ENCODE results near the gene PLXDC1. TPM values are rescaled to one million over a fixed set of nuclear protein-coding genes. Genes with fewer than 3 reads are reported as not detected.

The PLXDC1 gene
- total and polyA plus RNA-seq, 2 experiments from 2014 or later, result 0.28 to 0.91 TPM

DNA sequence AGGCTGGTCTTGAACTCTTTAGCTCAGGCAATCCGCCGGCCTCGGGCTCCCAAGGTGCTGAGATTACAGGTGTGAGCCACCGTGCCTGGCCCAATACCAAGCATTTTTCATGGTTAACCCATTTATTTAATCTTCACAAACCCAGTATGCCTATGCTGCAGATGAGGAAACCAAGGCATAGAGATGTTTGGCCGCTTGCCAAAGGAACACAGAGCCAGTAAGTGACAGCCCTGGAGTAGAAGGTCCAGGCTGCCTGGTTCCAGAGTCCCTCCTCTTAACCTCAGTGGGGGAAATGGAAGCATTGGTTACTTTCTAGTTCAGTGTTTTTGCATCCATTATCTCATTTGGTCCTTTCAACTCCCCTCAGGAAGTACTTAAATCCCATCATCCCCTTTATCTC is 29.9 kb upstream of the PLXDC1 start:
- Histone ChIP-seq H2AFZ (no peak overlapping the region), H4K20me1 (replicated peaks; ENCODE audit: insufficient read depth) (no peaks in the 10 kb centered on the region; the same call in 1 of the 2 replicates), H3K4me1 (ENCODE audit: insufficient read depth) (no peaks in the 10 kb centered on the region), H3K36me3 (ENCODE audit: insufficient read depth) (peaks cover 12% of the 10 kb centered on the region), H3K4me3 (no peak overlapping the region), H3K9me2 (ENCODE audit: insufficient read depth) (no peaks in the 10 kb centered on the region), H3K79me2 (replicated peaks; ENCODE audit: insufficient read depth) (no peaks in the 10 kb centered on the region), H3F3A (replicated peaks; ENCODE audit: low read depth) (peaks cover 9% of the 10 kb centered on the region; the same call in 1 of the 2 replicates), H3K4me2 (no peak overlapping the region), H3K27ac (ENCODE audit: low read depth) (no peak overlapping the region), H3K27me3 (ENCODE audit: insufficient read depth) (no peaks in the 10 kb centered on the region)
- ATAC-seq (no peak), DNase-seq (ENCODE audit: low spot score) (no peak)
- Mint-ChIP-seq H3K9me3 (no peaks in the 10 kb centered on the region; the same call in 2 of the 3 replicates), H3K4me1 (peaks cover 17% of the 10 kb centered on the region), H3K36me3 (ENCODE audit: low read depth) (peaks cover 44% of the 10 kb centered on the region), H3K4me3 (no peak overlapping the region), H3K27me3 (ENCODE audit: insufficient read depth, low read depth, poor library complexity) (peaks cover 19% of the 10 kb centered on the region), H3K27ac (no peak overlapping the region)
- TF ChIP-seq EZH2 (IDR thresholded peaks at IDR 0.05; ENCODE audit: low read depth, unreplicated experiment), result no peak
- no peak for TF ChIP-seq ZNF331 (CRISPR knock-in tag; IDR thresholded peaks at IDR 0.05; ENCODE audit: low read depth)
- TF ChIP-seq POLR2AphosphoS5 (IDR thresholded peaks at IDR 0.05; ENCODE audit: low read depth), result no peak
- no peak for TF ChIP-seq CREB1 (CRISPR knock-in tag; IDR thresholded peaks at IDR 0.05; ENCODE audit: low read depth)
- TF ChIP-seq, protein P1, sequence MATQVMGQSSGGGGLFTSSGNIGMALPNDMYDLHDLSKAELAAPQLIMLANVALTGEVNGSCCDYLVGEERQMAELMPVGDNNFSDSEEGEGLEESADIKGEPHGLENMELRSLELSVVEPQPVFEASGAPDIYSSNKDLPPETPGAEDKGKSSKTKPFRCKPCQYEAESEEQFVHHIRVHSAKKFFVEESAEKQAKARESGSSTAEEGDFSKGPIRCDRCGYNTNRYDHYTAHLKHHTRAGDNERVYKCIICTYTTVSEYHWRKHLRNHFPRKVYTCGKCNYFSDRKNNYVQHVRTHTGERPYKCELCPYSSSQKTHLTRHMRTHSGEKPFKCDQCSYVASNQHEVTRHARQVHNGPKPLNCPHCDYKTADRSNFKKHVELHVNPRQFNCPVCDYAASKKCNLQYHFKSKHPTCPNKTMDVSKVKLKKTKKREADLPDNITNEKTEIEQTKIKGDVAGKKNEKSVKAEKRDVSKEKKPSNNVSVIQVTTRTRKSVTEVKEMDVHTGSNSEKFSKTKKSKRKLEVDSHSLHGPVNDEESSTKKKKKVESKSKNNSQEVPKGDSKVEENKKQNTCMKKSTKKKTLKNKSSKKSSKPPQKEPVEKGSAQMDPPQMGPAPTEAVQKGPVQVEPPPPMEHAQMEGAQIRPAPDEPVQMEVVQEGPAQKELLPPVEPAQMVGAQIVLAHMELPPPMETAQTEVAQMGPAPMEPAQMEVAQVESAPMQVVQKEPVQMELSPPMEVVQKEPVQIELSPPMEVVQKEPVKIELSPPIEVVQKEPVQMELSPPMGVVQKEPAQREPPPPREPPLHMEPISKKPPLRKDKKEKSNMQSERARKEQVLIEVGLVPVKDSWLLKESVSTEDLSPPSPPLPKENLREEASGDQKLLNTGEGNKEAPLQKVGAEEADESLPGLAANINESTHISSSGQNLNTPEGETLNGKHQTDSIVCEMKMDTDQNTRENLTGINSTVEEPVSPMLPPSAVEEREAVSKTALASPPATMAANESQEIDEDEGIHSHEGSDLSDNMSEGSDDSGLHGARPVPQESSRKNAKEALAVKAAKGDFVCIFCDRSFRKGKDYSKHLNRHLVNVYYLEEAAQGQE (IDR thresholded peaks at IDR 0.05; ENCODE audit: unreplicated experiment), result no peak
- TF ChIP-seq, protein P2, sequence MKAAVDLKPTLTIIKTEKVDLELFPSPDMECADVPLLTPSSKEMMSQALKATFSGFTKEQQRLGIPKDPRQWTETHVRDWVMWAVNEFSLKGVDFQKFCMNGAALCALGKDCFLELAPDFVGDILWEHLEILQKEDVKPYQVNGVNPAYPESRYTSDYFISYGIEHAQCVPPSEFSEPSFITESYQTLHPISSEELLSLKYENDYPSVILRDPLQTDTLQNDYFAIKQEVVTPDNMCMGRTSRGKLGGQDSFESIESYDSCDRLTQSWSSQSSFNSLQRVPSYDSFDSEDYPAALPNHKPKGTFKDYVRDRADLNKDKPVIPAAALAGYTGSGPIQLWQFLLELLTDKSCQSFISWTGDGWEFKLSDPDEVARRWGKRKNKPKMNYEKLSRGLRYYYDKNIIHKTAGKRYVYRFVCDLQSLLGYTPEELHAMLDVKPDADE (IDR thresholded peaks at IDR 0.05), result no peak
- no peak for TF ChIP-seq NANOG (IDR thresholded peaks at IDR 0.05; ENCODE audit: borderline replicate concordance)
- no peak for TF ChIP-seq JUNB (IDR thresholded peaks at IDR 0.05; ENCODE audit: unreplicated experiment)
- TF ChIP-seq, protein P3, sequence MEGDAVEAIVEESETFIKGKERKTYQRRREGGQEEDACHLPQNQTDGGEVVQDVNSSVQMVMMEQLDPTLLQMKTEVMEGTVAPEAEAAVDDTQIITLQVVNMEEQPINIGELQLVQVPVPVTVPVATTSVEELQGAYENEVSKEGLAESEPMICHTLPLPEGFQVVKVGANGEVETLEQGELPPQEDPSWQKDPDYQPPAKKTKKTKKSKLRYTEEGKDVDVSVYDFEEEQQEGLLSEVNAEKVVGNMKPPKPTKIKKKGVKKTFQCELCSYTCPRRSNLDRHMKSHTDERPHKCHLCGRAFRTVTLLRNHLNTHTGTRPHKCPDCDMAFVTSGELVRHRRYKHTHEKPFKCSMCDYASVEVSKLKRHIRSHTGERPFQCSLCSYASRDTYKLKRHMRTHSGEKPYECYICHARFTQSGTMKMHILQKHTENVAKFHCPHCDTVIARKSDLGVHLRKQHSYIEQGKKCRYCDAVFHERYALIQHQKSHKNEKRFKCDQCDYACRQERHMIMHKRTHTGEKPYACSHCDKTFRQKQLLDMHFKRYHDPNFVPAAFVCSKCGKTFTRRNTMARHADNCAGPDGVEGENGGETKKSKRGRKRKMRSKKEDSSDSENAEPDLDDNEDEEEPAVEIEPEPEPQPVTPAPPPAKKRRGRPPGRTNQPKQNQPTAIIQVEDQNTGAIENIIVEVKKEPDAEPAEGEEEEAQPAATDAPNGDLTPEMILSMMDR (conservative IDR thresholded peaks at IDR 0.05; ENCODE audit: low read depth in 2 of 2), result no peak
- no peak for TF ChIP-seq EZH2phosphoT487 (IDR thresholded peaks at IDR 0.05; ENCODE audit: unreplicated experiment)
- TF ChIP-seq, protein P4, sequence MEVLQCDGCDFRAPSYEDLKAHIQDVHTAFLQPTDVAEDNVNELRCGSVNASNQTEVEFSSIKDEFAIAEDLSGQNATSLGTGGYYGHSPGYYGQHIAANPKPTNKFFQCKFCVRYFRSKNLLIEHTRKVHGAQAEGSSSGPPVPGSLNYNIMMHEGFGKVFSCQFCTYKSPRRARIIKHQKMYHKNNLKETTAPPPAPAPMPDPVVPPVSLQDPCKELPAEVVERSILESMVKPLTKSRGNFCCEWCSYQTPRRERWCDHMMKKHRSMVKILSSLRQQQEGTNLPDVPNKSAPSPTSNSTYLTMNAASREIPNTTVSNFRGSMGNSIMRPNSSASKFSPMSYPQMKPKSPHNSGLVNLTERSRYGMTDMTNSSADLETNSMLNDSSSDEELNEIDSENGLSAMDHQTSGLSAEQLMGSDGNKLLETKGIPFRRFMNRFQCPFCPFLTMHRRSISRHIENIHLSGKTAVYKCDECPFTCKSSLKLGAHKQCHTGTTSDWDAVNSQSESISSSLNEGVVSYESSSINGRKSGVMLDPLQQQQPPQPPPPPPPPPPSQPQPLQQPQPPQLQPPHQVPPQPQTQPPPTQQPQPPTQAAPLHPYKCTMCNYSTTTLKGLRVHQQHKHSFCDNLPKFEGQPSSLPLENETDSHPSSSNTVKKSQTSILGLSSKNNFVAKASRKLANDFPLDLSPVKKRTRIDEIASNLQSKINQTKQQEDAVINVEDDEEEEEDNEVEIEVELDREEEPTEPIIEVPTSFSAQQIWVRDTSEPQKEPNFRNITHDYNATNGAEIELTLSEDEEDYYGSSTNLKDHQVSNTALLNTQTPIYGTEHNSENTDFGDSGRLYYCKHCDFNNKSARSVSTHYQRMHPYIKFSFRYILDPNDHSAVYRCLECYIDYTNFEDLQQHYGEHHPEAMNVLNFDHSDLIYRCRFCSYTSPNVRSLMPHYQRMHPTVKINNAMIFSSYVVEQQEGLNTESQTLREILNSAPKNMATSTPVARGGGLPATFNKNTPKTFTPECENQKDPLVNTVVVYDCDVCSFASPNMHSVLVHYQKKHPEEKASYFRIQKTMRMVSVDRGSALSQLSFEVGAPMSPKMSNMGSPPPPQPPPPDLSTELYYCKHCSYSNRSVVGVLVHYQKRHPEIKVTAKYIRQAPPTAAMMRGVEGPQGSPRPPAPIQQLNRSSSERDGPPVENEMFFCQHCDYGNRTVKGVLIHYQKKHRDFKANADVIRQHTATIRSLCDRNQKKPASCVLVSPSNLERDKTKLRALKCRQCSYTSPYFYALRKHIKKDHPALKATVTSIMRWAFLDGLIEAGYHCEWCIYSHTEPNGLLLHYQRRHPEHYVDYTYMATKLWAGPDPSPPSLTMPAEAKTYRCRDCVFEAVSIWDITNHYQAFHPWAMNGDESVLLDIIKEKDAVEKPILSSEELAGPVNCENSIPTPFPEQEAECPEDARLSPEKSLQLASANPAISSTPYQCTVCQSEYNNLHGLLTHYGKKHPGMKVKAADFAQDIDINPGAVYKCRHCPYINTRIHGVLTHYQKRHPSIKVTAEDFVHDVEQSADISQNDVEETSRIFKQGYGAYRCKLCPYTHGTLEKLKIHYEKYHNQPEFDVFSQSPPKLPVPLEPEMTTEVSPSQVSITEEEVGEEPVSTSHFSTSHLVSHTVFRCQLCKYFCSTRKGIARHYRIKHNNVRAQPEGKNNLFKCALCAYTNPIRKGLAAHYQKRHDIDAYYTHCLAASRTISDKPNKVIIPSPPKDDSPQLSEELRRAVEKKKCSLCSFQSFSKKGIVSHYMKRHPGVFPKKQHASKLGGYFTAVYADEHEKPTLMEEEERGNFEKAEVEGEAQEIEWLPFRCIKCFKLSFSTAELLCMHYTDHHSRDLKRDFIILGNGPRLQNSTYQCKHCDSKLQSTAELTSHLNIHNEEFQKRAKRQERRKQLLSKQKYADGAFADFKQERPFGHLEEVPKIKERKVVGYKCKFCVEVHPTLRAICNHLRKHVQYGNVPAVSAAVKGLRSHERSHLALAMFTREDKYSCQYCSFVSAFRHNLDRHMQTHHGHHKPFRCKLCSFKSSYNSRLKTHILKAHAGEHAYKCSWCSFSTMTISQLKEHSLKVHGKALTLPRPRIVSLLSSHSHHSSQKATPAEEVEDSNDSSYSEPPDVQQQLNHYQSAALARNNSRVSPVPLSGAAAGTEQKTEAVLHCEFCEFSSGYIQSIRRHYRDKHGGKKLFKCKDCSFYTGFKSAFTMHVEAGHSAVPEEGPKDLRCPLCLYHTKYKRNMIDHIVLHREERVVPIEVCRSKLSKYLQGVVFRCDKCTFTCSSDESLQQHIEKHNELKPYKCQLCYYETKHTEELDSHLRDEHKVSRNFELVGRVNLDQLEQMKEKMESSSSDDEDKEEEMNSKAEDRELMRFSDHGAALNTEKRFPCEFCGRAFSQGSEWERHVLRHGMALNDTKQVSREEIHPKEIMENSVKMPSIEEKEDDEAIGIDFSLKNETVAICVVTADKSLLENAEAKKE (CRISPR knock-in tag; IDR thresholded peaks at IDR 0.05), result no peak
- no peak for TF ChIP-seq ZNF114 (CRISPR knock-in tag; IDR thresholded peaks at IDR 0.05)
- no peak for TF ChIP-seq STAT1 (IDR thresholded peaks at IDR 0.05; ENCODE audit: unreplicated experiment)
